ENCODE measurements around the gene PSKH1.

DNA sequence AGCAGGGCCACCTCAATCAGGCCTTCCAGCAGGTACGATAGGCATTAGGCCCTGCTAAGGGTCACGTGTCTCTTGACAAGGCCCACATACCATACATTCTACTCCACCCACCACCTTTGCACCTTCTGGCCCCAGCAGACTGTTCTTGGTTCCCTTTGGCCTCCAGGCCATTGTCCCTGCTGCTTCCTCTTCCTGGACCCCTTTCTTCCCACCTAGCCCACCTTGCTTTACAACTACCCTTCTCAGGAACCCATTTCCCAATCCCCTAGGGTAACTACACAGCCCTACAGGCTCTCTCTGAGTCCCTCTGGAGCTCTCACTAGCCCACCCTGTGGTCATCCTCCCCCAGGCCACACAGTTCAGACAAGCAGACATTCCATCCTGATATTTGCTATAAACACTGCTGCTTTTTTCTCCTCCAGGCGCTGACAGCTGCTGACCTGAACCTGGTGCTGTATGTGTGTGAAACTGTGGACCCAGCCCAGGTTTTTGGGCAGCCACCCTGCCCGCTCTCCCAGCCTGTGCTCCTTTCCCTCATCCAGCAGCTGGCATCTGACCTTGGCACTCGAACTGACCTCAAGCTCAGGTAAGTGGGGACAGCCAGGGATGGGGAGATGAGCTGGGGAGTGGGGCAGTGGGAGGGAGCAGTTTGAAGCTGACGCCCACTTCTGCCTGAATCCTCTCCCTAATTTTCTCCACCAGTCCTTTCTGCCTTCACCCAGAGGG is 9.7 kb upstream of the PSKH1 start:
- TF ChIP-seq EZH2phosphoT487 (IDR thresholded peaks at IDR 0.05; ENCODE audit: low read depth, severe bottlenecking, unreplicated experiment), result no peak
- TF ChIP-seq, protein P1, sequence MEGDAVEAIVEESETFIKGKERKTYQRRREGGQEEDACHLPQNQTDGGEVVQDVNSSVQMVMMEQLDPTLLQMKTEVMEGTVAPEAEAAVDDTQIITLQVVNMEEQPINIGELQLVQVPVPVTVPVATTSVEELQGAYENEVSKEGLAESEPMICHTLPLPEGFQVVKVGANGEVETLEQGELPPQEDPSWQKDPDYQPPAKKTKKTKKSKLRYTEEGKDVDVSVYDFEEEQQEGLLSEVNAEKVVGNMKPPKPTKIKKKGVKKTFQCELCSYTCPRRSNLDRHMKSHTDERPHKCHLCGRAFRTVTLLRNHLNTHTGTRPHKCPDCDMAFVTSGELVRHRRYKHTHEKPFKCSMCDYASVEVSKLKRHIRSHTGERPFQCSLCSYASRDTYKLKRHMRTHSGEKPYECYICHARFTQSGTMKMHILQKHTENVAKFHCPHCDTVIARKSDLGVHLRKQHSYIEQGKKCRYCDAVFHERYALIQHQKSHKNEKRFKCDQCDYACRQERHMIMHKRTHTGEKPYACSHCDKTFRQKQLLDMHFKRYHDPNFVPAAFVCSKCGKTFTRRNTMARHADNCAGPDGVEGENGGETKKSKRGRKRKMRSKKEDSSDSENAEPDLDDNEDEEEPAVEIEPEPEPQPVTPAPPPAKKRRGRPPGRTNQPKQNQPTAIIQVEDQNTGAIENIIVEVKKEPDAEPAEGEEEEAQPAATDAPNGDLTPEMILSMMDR (IDR thresholded peaks at IDR 0.05; ENCODE audit: poor library complexity), result no peak
